Activated T-cell treated with anti-CD3 and anti-CD28 coated beads for 4 hours (primary cell): ENCODE data around the gene EIF4G3.
"Not testable (repeated sequence)": the region's sequence is repeated elsewhere in the genome, so short reads cannot be mapped to it uniquely, and the experiment has no call there.

Experiments used
- DNase-seq: peaks from one replicate; pipeline ENCODE4 v3.0.0-alpha.2; 2020

Gene EIF4G3

DNA sequence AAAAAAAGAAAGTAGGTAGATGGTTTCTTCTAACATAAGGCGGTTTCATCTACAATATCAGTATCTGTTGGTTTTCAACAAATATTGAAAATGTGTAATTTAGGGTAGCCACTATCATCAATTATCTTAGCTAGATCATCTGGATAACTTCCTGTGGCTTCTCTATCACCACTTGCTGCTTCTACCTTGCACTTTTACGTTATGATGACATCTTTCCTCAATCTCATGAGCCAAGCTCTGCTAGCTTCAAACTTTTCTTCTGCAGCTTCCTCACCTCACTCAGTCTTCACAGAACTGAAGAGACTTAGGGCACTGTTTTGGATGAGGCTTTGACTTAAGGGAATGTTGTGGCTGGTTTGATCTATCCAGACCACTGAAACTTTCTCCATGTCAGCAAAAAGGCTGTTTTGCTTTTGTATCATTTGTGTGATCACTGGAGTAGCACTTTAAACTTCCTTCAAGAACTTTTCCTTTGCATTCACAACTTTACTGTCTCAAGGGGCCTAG lies 244.7 kb downstream of the EIF4G3 start:
- no peak for DNase-seq

DNA sequence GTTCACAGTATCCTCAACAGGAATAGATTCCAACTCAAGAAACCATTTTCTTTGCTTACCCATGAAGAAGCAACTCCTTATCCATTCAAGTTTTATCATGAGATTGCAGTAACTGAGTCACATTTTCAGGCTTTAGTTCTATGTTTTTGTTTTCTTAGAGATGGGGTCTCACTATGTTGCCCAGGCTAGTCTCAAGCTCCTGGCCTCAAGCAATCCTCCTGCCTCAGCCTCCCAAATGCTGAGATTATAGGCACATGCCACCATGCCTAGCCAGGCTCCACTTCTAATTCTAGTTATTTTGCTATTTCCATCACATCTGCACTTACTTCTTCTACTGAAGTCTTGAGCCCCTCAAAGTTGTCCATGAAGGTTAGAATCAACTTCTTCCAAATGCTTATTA lies 246.3 kb downstream of the EIF4G3 start:
- no peak for DNase-seq

DNA sequence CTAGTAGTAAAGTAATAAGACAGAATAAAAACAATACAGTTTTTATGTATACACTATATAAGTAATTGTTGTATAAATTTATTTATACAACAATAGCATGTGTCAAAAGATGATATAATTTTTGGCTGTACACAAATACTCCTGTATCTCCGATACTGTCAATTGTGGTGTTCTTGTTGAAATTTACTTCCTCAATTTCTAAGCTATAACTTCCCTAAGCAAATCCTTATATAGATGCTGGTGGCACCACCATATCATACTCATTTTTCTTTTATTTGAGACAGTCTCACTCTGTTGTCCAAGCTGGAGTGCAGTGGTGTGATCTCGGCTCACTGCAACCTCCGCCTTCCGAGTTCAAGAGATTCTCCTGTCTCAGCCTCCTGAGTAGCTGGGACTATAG lies 248.6 kb downstream of the EIF4G3 start:
- DNase-seq, result no peak

DNA sequence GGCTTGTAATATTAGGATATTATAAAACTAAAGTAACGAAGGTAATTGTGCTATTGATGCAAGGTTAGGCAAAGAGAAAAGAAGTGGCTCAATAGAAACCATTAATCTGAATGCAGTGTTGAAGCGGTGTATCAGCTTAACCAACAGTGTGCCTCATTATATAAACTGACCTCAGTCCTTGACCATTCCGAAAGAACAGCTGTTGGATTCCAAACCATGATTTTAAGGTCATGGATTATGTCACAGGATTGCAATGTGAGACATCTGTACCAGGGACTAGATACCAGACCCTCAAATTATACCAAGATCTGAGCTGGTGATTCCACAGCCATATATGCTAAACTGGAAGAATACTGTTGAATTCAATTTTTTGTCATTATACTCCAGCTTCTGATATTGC lies 255.4 kb downstream of the EIF4G3 start:
- DNase-seq, result no peak

DNA sequence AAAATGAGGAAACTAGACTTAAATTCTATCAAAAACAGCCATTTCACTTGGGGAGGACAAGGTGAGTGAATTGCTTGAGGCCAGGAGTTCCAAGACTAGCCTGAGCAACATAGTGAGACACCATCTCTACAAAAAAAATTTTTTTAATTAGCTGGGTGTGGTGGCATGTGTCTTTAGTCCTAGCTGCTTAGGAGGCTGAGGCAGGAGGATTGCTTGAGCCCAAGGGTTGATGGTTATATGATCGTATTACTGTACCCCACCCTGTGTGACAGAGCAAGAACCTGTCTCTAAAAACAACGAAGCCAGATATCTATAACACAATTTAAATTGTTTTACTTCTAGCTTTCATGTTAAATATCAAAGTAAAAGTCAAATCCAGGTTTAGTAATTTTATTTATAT lies 263.5 kb downstream of the EIF4G3 start:
- DNase-seq, result no peak

DNA sequence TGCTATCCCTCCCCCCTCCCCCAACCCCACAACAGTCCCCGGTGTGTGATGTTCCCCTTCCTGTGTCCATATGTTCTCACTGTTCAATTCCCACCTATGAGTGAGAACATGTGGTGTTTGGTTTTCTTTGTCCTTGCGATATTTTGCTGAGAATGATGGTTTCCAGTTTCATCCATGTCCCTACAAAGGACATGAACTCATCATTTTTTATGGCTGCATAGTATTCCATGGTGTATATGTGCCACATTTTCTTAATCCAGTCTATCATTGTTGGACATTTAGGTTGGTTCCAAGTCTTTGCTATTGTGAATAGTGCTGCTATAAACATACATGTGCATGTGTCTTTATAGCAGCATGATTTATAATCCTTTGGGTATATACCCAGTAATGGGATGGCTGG lies 269.2 kb downstream of the EIF4G3 start:
- DNase-seq, result not testable (repeated sequence)

DNA sequence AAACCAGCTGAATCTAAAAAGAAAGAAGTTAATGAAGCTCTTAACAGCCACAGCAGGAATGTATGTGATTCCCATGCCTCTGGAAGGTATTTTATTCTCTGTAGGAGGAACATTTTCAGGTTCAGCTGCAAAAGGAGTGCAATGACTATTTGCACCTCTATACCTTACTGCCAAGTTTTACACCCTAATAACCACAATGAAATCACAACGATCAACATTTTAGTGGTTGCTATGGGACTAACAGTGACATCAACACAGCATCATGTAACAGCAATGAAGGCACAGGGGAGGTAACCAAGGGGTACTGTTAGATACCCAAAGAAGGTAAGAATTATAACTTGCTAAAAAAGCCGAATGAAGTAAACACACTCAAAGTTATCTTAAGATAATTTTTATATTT lies 273.3 kb downstream of the EIF4G3 start:
- no peak for DNase-seq

DNA sequence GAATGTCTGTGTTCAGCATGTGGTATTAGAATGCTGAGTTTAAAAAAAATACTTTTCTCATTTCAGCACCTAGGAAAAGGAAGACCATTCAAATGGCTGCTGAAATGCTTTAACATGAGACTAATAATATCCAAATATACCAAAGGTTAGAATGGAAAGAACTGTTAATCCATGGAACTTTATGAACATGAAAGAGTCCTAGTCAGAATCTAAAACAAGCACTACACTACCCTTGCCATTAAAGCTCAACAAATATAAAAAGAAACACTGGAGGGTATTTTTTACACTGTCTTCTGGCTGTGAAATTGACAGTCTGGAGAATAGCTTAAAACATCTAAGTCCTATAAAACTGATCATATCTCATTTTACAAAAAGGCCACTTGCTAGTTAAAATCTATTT lies 276.6 kb downstream of the EIF4G3 start:
- no peak for DNase-seq

DNA sequence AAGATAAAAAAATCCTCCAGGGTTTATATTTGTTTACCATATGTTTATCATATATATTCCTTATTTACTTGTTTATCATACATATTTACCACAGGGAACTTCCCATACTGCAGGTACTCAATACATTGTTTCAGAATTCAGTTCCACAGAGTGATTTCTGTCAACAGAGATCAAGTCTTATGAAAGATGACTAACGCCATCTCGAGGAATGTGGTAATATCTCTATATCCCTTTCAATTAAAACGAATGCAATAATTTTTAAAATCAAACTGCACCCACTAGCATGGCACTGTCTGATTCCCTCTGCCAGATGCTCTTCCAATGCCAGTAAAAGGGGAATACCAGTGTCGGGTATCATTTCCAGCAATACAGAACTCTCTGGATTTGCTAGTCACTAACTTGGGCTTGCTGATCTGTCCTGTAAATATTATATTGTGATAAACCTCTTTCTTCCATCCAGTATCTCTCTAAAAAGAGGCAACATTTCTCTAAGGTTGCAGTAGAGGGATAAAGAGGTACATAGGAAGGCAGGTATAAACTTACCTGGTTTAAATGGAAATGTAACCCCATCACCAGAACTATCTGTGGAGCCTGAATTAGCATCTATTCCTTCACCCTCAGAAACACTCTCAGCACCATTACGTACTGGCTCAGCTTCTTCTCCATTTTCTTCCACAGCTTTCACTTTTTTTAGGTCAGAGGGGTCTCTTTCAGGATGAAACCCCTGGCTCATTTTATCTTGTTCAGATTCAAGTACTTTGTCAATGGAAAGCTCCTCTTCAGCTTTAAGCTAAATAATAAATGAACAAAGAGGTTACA lies 277.3 kb downstream of the EIF4G3 start:
- DNase-seq, result no peak

DNA sequence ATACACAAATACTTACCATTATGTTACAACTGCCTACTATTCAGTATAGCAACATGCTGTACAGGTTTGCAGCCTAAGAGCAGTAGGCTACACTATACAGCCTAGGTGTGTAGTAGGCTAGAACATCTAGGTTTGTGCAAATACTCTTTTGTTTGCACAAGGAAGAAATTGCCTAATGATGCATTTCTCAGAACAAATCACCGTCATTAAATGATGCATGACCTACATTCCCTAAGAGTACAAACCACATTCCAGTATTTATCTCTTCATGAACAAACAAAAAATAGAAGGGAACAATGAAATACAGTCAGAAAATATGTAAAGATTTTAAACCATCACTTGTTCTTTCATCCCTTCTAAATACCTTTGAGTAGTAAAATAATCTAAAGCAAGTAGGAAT lies 279.9 kb downstream of the EIF4G3 start:
- DNase-seq, result no peak

DNA sequence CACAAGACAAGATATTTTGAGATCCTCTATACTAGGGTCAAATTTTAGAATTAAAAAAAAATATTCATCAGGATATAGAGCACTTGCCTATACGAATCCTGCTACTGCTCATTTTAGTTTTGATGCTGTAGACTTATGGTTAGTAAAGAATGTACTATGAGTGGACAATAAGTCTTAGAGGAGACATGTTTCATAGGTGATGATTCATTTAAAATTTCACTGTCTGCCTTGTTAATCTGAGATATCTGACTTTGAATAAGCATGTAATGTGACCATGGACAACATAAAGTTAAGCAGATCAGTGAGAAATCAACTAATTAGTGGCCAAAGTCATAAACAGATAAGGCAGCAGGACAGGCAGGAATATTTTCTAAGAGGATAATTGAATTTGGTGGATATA lies 282.8 kb downstream of the EIF4G3 start:
- DNase-seq, result no peak

DNA sequence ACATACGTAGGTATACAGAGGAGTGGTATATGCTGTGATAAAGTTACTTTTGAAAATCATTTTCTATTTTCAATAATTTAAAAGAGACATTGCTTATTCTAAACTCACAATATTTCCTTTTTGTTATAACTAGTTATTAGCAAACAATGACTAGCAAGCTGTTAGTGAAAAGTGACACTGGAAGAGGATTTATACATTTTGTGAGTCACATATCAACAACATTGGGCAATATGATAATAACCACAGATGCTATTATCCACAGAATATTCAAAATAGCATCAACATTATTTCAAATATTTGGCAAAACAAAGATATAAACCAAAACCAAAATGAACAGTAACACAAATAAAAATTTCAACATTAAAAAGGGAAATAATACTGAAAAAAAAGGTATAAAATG lies 285.6 kb downstream of the EIF4G3 start:
- DNase-seq, result no peak

DNA sequence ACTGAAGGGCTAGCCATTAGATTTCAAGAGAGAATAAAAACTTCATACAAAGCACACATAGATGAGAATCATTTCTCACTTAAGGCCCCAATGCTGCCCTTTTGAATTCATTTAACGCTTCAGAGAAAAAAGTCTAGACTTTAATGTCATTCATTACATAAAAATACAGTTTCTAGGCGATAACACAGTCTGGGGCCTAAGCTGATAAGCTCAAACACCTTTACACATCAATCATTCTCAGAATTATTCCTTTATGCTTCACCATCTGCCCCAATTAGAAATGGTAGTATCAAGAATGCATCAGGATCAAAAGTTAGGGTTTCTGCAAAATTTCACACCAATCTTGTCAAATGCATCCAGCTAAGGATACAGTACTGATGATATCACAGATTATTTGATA lies 289.5 kb downstream of the EIF4G3 start:
- no peak for DNase-seq

DNA sequence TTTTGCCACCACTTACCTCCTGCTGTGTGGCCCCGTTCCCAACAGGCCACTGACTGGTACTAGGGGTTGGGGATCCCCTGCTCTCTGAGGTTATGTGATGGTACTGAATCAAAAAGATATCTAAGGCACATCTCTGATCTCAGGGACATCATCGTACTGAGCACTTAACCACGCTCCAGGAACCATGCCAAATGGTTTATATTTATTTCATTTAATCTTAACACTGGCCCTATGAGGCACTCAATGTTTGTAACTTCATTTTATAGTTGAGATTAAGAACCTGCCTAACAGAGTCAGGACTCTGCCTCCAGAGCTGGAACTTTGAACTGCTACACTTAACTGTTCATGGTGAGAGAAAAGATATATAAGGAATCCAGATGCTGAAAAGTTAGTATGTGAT lies 291.6 kb downstream of the EIF4G3 start:
- no peak for DNase-seq

DNA sequence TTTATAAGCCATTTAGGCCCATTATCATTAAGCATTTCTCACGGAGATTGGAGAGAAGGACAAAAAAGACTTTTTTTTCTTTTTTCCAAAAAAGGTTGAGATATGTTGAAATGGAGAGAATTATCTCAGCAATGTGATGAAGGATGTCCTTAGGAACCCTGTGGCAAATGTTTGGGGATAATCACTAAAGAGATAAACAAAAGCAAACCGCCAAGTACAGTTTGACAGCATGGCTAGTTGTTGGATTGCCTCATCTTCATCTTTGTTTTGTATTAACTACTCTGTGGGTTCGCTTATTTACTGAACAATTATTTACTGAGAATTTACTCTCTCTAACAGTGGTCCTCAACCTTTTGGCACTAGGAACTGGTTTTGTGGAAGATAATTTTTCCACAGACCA lies 292.2 kb downstream of the EIF4G3 start:
- no peak for DNase-seq

DNA sequence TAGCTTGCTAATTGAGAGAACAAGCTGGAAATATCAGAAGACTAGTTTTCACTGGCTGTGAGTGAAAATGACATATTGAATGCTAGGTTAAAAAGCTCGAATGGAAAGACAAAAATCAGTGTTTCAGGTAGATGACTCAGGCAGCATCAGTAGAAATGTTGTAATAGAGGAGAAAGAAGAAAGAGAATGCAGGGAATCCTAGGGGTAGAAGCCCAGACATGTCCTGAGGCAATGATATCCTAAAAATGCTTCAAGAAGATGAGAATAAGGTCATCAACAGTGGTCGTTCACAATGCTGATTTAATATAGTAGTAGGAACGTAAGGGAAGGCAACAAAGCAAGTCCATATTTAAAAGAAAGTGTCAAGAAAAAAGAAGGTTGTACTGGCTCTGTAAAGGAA lies 292.9 kb downstream of the EIF4G3 start:
- DNase-seq, result no peak

DNA sequence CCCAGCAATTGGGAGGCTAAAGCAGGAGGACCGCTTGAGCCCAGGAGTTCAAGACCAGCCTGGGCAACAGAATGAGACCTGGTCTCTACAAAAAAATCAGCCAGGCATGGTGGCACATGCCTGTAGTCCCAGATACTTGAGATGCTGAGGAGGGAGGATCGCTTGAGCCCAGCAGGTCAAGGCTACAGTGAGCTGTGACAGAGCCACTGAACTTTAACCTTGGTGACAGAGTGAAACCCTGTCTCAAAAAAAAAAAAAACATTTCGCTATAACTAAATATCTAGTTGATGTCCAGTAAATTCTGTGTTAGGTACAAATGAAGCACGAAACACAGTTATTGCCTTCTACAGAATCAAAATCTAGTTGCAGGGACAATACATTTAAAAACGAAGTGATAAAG lies 293.9 kb downstream of the EIF4G3 start:
- DNase-seq, result no peak

DNA sequence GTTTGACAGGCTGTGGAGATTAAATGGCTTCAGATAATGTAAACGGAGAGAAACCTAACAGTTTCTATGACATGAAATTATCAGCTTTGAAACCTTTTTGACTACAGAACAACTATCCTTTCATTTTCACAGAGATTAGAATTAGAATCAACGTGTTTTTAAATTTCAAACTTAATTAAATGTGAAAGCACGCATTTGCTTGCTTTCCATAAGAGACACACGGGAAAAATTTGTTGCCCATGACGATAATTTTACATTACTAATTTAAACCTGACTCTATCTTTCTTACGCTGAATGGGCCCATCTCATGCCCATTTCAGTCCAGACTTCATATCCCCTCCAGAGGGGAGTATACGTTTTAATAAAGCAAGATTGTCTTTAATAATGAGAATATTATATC lies 297.9 kb downstream of the EIF4G3 start:
- no peak for DNase-seq

DNA sequence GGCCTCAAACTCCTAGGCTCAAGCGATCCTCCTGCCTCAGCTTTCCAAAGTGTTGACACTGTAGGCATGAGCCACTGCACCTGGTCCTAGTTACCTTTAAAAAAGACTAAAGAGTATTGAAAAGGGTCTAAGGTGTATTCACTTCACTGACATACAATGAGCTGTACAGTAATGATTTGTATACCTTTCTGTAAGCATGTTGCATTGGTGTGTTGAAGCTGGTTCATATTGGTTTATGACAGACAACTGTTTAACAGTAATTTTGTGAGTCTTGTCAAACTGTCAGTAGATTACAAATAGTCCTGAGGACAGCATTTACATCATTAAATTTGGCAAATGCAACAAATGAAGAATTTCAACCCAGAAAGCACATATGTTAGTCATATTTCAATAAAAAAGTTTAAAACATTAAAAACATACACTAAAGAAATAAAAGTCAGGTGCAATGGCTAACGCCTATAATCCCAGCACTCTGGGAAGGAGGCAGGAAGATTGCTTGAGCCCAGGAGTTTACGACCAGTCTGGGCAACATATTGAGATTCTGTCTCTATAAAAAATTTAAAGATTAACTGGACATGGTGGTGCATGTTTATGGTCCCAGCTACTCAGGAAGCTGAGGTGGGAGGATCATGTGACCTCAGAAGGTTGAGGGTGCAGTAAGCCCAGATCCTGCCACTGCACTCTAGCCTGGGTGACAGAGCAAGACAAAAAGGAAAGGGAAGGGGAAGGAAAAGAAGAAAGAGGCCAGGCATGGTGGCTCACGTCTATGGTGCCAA lies 301.3 kb downstream of the EIF4G3 start:
- DNase-seq, result no peak

DNA sequence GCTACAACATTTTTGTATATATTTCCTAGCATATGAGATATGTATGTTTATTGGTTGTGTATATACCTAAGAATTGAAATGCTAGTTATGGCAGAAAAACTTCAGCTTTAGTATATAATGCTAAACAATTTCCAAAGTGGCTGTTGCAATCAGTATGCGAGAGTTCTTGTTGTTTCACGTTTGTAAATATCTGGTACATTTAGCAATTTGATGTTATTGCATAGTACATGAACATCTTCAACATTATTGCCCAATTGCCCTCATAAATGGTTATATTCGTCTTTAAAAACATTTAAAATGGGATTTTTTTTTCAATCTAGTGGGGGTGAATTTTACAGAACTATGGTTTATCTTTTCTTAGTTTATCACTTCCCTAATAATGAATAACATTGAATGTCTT lies 303.4 kb downstream of the EIF4G3 start:
- DNase-seq, result no peak

DNA sequence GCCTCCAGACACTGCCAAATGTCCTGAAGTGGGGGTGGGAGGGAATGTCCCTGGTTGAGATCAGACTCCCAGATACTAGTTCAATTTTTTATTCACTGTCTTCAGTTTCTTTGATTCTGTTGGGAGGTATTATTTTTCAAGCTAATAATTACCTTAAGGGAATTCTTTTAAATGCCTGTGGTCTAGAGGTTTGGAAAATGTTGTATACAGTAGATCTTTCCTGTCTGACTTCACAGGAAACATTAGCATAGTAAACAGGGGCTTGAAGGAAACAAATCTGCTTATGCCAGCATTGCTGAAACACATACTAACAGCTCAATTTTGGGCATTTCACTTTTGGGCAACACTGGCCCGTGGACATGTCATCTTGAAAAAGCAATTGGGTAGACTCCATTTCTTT lies 305.3 kb downstream of the EIF4G3 start:
- DNase-seq, result no peak

DNA sequence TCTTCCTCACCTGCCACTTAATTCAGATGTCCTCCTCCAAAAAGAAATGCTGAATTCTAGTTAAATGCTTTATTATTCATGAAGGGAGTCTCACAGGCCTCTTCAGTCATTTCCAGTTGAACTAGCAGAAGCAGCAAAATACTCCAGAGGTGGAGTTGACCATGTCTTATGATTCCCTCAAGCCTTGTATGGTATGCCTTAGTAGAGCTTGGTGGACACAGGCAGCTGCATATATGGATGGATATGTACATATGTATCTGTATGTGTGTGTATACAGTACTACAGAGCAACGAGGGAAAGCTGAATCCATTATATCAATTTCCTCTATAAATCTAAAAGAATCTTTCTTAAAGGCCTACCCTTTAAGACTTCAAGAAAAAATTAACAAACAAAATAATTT lies 306.0 kb downstream of the EIF4G3 start:
- no peak for DNase-seq

DNA sequence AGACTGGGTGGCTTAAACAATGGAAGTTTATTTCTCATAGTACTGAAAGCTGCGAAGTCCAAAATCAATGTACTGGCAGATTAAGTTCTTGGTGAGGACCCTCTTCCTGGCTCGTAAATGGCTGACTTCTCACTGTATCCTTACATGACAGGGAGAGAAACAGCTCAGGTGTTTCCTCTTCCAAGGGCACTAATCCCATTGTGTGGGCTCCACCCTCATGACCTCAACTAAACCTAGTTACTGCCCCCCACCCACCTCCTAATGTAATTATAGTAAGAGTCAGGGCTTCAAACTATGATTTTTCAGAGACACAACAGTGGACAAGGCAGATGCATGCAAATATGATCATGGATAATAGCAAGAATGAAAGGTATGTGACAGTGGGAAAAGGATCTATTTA lies 308.4 kb downstream of the EIF4G3 start:
- no peak for DNase-seq

DNA sequence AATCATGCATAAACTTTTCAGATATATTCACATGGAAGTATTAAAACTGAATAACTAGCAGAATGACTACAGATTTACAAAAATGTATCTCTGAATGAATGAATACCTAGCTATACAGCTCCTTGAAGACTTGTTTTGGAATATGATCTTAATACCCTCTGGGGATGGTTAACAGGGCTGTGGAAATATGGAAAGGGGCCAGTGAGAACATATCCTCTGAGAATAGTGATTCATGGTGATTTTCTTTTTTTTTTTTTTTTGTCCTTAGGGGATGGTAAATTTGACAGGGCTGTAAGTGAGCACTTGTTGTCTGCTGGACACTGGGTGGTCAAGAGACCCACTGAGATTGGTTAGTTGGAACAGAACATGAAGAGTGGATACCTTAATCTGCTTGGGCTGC lies 308.9 kb downstream of the EIF4G3 start:
- no peak for DNase-seq
